Pancreas (tissue), 10 donors: Measurements from ENCODE around the gene KIF9. TPM values are rescaled to one million over a fixed set of nuclear protein-coding genes. Genes with fewer than 3 reads are reported as not detected.
"Not testable (repeated sequence)": the region's sequence is repeated elsewhere in the genome, so short reads cannot be mapped to it uniquely, and the experiment has no call there.

Experiments
- ATAC-seq, 4 donors: fragments of 200-7000 bp; cut with Tn5 transposase; one replicate each; pipeline versions ENCODE4 v1.8.0 to v1.9.1; 2020; ENCODE audit warnings: mild to moderate bottlenecking in 4 of 4, moderate library complexity in 4 of 4
- DNase-seq, 6 donors: peaks; one replicate each; pipeline ENCODE4 v3.0.0-alpha.2; 2020
- FAIRE-seq: peaks from 2 replicates; lab custom pipeline; 2012; peaks lifted over from hg19 to GRCh38; lab: Jason Lieb, UNC
- H3K27ac ChIP-seq, 4 donors: fragments of 200-600 bp; sonication (generic); 1 replicate in 3 of 4; 2 replicates in 1 of 4; pipeline versions ENCODE4 v1.5.0 to v1.8.0; 2020
- H3K27me3 ChIP-seq, 4 donors: fragments of 200-600 bp; one replicate each; pipeline ENCODE4 v1.8.0; 2021
- H3K36me3 ChIP-seq, 3 donors: fragments of 200-600 bp; sonication (generic) in 1 of 3; one replicate each; pipeline versions ENCODE4 v1.5.0 to v1.8.0; 2020 to 2021
- H3K4me1 ChIP-seq, 3 donors: fragments of 200-600 bp; one replicate each; pipeline ENCODE4 v1.8.0; 2021
- H3K4me3 ChIP-seq, 4 donors: fragments of 200-600 bp; sonication (generic) in 2 of 4; one replicate each; pipeline versions ENCODE4 v1.5.0 to v1.8.0; 2020 to 2021
- H3K9me3 ChIP-seq, 4 donors: fragments of 200-600 bp; one replicate each; pipeline ENCODE4 v1.8.0; 2021
- WGBS, 2 donors: extraction: QIAGEN DNeasy Blood & Tissue Kit; methylation state at CpG; one replicate each; pipeline ENCODE4 v1.1.7; 2013; 5-methylcytosine and 5-hydroxymethylcytosine counted together
- intact Hi-C, 3 donors: fragments of 100-400 bp; cut with DNase I; formaldehyde crosslinking; loops; one replicate each; pipeline versions ENCODE4 v1.11.1 to v1.14.2; 2022
- polyA plus RNA-seq, 2 donors: library from polyadenylated mRNA; stranded (reverse); fragments of 200-250 nt; gene quantifications; one replicate each; pipeline ENCODE4 v1.2.3, GENCODE V29; 2013
- total RNA-seq, 6 donors: library from RNA; stranded (reverse); fragmentation: NEBNext Ultra II Directional in 4 of 6; extraction: Animal tissue kit (Norgen Biotek cat#: 25700) in 4 of 6; gene quantifications; one replicate each; pipeline versions ENCODE4 v1.2.1 to v1.2.4, GENCODE V29; 2021 to 2023
- TF ChIP-seq, protein P1 (sequence below), 4 donors: fragments of 200-600 bp; sonication (generic) in 3 of 4; IDR thresholded peaks; one replicate each; pipeline versions ENCODE4 v1.5.0 to v1.8.0; 2021; ENCODE audit warnings: antibody characterized with exemption in 4 of 4
- donor health status: healthy with polysubstance abuse.
- donor health status: DM: no; HTN: no; CAD: no; lungs with moderate emphysema.
- donor health status: DM: no; HTN: no; CAD: no.
- donor health status: control.
- donor health status: control.
- donor health status: Bipolar disorder and iron deficiency.
- donor health status: DM: yes; HTN: yes; CAD: no.
- donor health status: DM: no; HTN: no; CAD: no.
- donor health status: DM: no; HTN: no; CAD: no.
- donor health status: DM: yes; HTN: yes; CAD: no.

The KIF9 gene
- total and polyA plus RNA-seq, 8 donors, result 3.7 to 17.0 (median 6.2) TPM

DNA sequence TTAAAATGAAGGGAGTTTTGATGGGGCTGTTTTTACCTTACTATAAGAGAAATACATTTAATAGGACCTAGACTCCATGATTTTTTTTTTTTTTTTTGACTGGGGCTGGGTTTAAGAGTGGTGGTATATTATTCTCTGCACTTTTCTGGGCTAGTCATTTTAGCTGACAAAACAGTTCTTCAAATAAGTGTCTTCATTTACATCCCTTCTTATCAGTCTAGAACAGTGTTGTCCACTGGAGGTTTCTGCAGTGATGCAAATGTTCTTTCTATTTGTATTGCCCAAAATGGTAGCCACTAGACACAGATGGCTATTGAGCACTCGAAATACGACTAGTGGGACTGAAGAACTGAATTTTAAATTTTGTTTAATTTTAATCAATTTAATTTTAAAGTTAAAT, 37.4 kb upstream of the KIF9 start:
- Histone ChIP-seq H3K27ac (no peak overlapping the region), H3K9me3 (no peaks in the 10 kb centered on the region), H3K4me3 (no peak overlapping the region), H3K27me3 (no peaks in the 10 kb centered on the region), H3K36me3 (no peaks in the 10 kb centered on the region), H3K4me1 (no peaks in the 10 kb centered on the region)
- DNase-seq (no peak), ATAC-seq (no peak), FAIRE-seq (no peak)
- intact Hi-C loops, result loop anchor here in 1 of 3 donors (10.0 kb wide), 1 partner anchor 395 kb away; no protein-coding TSS in a partner anchor
- 47 to 49% methylated on average over 2 of the region's 2 CpGs for WGBS, 2 donors
- TF ChIP-seq, protein P1, sequence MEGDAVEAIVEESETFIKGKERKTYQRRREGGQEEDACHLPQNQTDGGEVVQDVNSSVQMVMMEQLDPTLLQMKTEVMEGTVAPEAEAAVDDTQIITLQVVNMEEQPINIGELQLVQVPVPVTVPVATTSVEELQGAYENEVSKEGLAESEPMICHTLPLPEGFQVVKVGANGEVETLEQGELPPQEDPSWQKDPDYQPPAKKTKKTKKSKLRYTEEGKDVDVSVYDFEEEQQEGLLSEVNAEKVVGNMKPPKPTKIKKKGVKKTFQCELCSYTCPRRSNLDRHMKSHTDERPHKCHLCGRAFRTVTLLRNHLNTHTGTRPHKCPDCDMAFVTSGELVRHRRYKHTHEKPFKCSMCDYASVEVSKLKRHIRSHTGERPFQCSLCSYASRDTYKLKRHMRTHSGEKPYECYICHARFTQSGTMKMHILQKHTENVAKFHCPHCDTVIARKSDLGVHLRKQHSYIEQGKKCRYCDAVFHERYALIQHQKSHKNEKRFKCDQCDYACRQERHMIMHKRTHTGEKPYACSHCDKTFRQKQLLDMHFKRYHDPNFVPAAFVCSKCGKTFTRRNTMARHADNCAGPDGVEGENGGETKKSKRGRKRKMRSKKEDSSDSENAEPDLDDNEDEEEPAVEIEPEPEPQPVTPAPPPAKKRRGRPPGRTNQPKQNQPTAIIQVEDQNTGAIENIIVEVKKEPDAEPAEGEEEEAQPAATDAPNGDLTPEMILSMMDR (IDR thresholded peaks at IDR 0.05), result no peak

DNA sequence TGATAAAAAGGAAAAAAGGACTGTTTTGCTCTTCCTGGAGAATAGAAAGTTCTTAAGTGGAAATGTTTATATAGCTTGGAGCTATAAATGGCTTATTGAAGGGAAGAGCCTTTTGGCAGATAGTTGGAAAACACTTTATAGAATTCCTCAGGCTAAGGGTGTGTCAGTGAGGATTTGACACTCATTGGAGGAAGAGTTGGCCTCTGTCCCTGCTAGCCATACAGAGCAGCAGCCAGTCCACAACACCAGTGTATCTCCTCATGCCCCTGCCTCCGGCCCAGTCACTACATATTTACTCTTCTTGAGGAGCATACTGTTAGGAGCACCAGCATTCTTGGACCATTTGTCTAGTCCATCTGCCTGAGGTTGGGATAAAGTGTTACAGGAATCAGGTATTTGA, 36.3 kb upstream of the KIF9 start:
- TF ChIP-seq, protein P1 (IDR thresholded peaks at IDR 0.05), result no peak
- H3K4me3 ChIP-seq, result no peak overlapping the region
- ATAC-seq (no peak), FAIRE-seq (no peak), DNase-seq (no peak)
- H3K4me1 ChIP-seq, result no peaks in the 10 kb centered on the region
- WGBS, 2 donors, result 77 to 81% methylated on average over 1 of the region's 1 CpG
- H3K36me3 ChIP-seq, result no peaks in the 10 kb centered on the region
- no peaks in the 10 kb centered on the region for H3K27me3 ChIP-seq
- no peak overlapping the region for H3K27ac ChIP-seq
- no peaks in the 10 kb centered on the region for H3K9me3 ChIP-seq
- intact Hi-C loops, result no loop called here

DNA sequence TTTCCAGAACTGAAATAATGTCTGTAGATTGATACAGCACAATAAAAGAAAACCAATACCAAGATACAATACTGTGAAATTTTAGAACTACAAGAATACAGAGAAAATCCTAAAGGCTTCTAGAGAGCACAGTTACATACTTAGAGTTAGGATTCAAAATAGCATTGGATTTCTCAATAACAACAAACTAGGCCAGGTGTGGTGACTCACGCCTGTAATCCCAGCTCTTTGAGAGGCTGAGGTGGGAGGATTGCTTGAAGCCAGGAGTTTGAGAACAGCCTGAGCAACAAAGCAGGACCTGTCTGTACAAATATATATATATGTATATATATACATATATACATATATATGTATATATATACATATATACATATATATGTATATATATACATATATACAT, 33.6 kb upstream of the KIF9 start:
- H3K4me1 ChIP-seq, H3K36me3 ChIP-seq, FAIRE-seq, intact Hi-C loops, H3K27me3 ChIP-seq, ATAC-seq, DNase-seq, H3K9me3 ChIP-seq, H3K4me3 ChIP-seq, H3K27ac ChIP-seq: not testable (repeated sequence)
- WGBS, 2 donors, result 89 to 96% methylated on average over 1 of the region's 1 CpG

DNA sequence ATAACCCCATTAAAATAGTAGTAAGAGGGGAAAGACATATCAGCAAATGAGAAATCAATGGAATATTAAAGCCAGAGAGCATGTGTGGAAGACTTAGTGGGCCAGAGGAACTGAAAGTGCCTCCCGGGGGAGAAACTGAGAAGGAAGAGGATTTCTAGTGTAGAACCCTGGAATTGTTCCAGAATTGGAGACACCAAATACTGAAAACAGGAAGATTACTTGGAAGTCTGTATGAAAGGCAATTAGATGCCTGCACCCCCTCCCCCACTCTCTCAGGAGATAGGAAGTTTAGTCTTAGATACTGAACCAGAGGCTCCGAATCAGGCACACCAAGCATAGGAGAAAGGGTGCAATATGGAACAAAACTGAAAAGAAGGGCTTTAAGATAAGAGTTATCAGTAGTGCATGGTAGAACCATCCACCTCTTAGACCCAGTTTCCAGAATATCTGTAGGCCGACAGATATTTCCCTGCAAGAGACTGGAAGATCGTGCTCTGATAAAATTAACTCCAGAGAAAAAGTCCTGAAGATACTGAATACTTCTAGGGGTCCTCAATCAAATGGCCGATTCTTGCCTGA, 32.6 kb upstream of the KIF9 start:
- intact Hi-C loops, result no loop called here
- ATAC-seq, result peak in 2 of 4 donors; percentile 23 to 34

DNA sequence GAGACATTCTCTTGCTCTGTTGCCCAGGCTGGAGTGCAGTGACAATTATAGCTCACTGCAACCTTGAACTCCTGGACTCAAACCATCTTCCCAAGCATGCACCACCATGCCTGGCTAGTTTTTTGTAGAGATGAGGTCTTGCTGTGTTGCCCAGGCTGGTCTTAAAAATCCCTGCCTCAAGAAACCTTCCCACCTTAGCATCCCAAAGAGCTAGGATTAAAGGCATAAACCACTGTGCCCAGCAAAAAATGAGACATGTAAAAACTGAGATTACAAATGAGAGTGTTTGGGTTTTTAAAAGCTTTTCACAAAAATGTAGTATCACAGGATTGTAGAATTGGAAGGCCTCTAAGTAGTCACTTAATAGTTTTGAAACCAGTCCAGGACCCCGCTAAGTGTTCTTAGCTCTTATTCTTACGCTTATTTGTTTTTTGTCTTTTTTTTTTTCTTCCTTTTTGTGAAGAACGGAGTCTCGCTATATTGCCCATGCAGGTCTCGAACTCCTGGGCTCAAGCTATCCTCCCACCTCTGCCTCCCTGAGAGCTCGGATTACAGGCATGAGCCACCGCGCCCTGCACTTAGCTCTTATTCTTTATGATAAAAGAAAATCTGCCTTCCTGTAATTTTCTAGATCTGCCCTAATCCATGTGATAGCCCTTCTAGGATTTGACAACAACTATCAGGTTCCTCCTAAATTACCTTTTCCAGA, 31.6 kb upstream of the KIF9 start:
- Histone ChIP-seq H3K27me3 (no peaks in the 10 kb centered on the region), H3K27ac (no peak overlapping the region), H3K9me3 (no peaks in the 10 kb centered on the region), H3K36me3 (no peaks in the 10 kb centered on the region), H3K4me3 (no peak overlapping the region), H3K4me1 (no peaks in the 10 kb centered on the region)
- TF ChIP-seq, protein P1 (IDR thresholded peaks at IDR 0.05), result no peak
- intact Hi-C loops, result no loop called here
- 95 to 98% methylated on average over 8 of the region's 8 CpGs for WGBS, 2 donors
- ATAC-seq, result no peak
- no peak for FAIRE-seq
- no peak for DNase-seq

More for the DNA sequence above, 32.6 kb upstream of the KIF9 start:
- TF ChIP-seq, protein P1 (IDR thresholded peaks at IDR 0.05), result no peak
- WGBS, 2 donors, result 84 to 85% methylated on average over 5 of the region's 5 CpGs
- H3K27me3 ChIP-seq, result no peaks in the 10 kb centered on the region
- H3K9me3 ChIP-seq, result no peaks in the 10 kb centered on the region
- DNase-seq, result peak in 1 of 6 donors; percentile 16
- no peak for FAIRE-seq
- H3K27ac ChIP-seq, result no peak overlapping the region
- H3K4me1 ChIP-seq, result no peaks in the 10 kb centered on the region
- H3K36me3 ChIP-seq, result no peaks in the 10 kb centered on the region
- no peak overlapping the region for H3K4me3 ChIP-seq
